Epithelial cell of prostate (primary cell): Measurements from ENCODE around the gene NKD1.
"Not testable (repeated sequence)": the region's sequence is repeated elsewhere in the genome, so short reads cannot be mapped to it uniquely, and the experiment has no call there.

ENCODE experiments used
- DNase-seq: peaks from one replicate; pipeline ENCODE4 v3.0.0-alpha.2; 2011; ENCODE audit warnings: low read depth, low spot score
- H3K27ac ChIP-seq: fragments of 450-650 bp; 2 replicates; pipeline ENCODE4 v1.5.1; 2017; ENCODE audit warnings: mild to moderate bottlenecking

Gene NKD1

GRCh38 chr16:50548125-50548908 lies at the start of gene NKD1:
TSS of gene NKD1 (plus strand) at chr16:50548396. CDS start at chr16:50548554, 158 bp downstream.
- no peak for DNase-seq
- H3K27ac ChIP-seq: no peak within 1 kb of the TSS

GRCh38 chr16:50498431-50499155 lies 49.6 kb upstream of the NKD1 start:
- H3K27ac ChIP-seq: no peak overlapping the region
- DNase-seq: no peak

GRCh38 chr16:50499254-50499653 lies 48.9 kb upstream of the NKD1 start:
- no peak overlapping the region for H3K27ac ChIP-seq
- DNase-seq: no peak

- no peak for DNase-seq
Observed at GRCh38 chr16:50500171-50500874, 47.9 kb upstream of the NKD1 start.

GRCh38 chr16:50501251-50501650 lies 46.9 kb upstream of the NKD1 start:
- no peak for DNase-seq

More at GRCh38 chr16:50500171-50500874, 47.9 kb upstream of the NKD1 start:
- no peak overlapping the region for H3K27ac ChIP-seq

GRCh38 chr16:50501986-50502615 lies 46.1 kb upstream of the NKD1 start:
- DNase-seq: no peak
- H3K27ac ChIP-seq: no peak overlapping the region

More at GRCh38 chr16:50501251-50501650, 46.9 kb upstream of the NKD1 start:
- no peak overlapping the region for H3K27ac ChIP-seq

GRCh38 chr16:50502616-50503011 lies 45.6 kb upstream of the NKD1 start:
- no peak overlapping the region for H3K27ac ChIP-seq
- DNase-seq: no peak

- not testable (repeated sequence) for DNase-seq, H3K27ac ChIP-seq
Observed at GRCh38 chr16:50503868-50504531, 44.2 kb upstream of the NKD1 start.

GRCh38 chr16:50505115-50505514 lies 43.1 kb upstream of the NKD1 start:
- H3K27ac ChIP-seq: no peak overlapping the region
- no peak for DNase-seq

GRCh38 chr16:50505714-50506542 lies 42.3 kb upstream of the NKD1 start:
- no peak overlapping the region for H3K27ac ChIP-seq
- DNase-seq: no peak

GRCh38 chr16:50506543-50506937 lies 41.7 kb upstream of the NKD1 start:
- no peak overlapping the region for H3K27ac ChIP-seq
- DNase-seq: no peak

- H3K27ac ChIP-seq: no peak overlapping the region
- no peak for DNase-seq
Observed at GRCh38 chr16:50507397-50507796, 40.8 kb upstream of the NKD1 start.

- H3K27ac ChIP-seq: no peak overlapping the region
- DNase-seq: no peak
Observed at GRCh38 chr16:50509521-50510341, 38.5 kb upstream of the NKD1 start.

- no peak overlapping the region for H3K27ac ChIP-seq
- DNase-seq: no peak
Observed at GRCh38 chr16:50515218-50515617, 33.0 kb upstream of the NKD1 start.

- no peak for DNase-seq
- H3K27ac ChIP-seq: no peak overlapping the region
Observed at GRCh38 chr16:50516401-50516800, 31.8 kb upstream of the NKD1 start.

GRCh38 chr16:50516890-50517289 lies 31.3 kb upstream of the NKD1 start:
- no peak for DNase-seq
- no peak overlapping the region for H3K27ac ChIP-seq

GRCh38 chr16:50517450-50518252 lies 30.5 kb upstream of the NKD1 start:
- DNase-seq: no peak
- no peak overlapping the region for H3K27ac ChIP-seq
